ENCODE results near the gene MPDZ. TPM values are rescaled to one million over a fixed set of nuclear protein-coding genes. Genes with fewer than 3 reads are reported as not detected.

MPDZ gene
- total and polyA plus RNA-seq, 2 of the 13 experiments (the other 11 are each of a cell fraction or from before 2014, with no cell fraction given), result 12.4 to 14.7 TPM

- 0 out of 5 replicates have a peak, but pooled peaks cover 0 to 1% of the 10 kb centered on the region in 2 experiments for H3K36me3 ChIP-seq (replicated peaks in 1 of 2; ENCODE audit: control insufficient read depth in 1 of 2, insufficient read depth in 2 of 2, low read length in 2 of 2)
- TF ChIP-seq SMARCC2 (IDR thresholded peaks at IDR 0.05) (no peak), ZNF512B (CRISPR knock-in tag; IDR thresholded peaks at IDR 0.05; ENCODE audit: borderline replicate concordance) (no peak), ZNF337 (CRISPR knock-in tag; IDR thresholded peaks at IDR 0.05; ENCODE audit: borderline replicate concordance, low read depth) (no peak), LCORL (IDR thresholded peaks at IDR 0.05) (no peak), LCORL (CRISPR knock-in tag; IDR thresholded peaks at IDR 0.05) (no peak), ZNF235 (CRISPR knock-in tag; IDR thresholded peaks at IDR 0.05; ENCODE audit: borderline replicate concordance) (no peak), NAIF1 (CRISPR knock-in tag; IDR thresholded peaks at IDR 0.05; ENCODE audit: borderline replicate concordance) (no peak), ZNF883 (CRISPR knock-in tag; IDR thresholded peaks at IDR 0.05; ENCODE audit: not compliant biosample characterization) (no peak), ZBTB34 (CRISPR knock-in tag; IDR thresholded peaks at IDR 0.05) (no peak)
- TF ChIP-seq, protein P1, sequence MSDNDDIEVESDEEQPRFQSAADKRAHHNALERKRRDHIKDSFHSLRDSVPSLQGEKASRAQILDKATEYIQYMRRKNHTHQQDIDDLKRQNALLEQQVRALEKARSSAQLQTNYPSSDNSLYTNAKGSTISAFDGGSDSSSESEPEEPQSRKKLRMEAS (IDR thresholded peaks at IDR 0.05), result no peak
- TF ChIP-seq, protein P2, sequence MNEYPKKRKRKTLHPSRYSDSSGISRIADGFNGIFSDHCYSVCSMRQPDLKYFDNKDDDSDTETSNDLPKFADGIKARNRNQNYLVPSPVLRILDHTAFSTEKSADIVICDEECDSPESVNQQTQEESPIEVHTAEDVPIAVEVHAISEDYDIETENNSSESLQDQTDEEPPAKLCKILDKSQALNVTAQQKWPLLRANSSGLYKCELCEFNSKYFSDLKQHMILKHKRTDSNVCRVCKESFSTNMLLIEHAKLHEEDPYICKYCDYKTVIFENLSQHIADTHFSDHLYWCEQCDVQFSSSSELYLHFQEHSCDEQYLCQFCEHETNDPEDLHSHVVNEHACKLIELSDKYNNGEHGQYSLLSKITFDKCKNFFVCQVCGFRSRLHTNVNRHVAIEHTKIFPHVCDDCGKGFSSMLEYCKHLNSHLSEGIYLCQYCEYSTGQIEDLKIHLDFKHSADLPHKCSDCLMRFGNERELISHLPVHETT (CRISPR knock-in tag; conservative IDR thresholded peaks at IDR 0.05), result no peak
- intact Hi-C loops (cut with micrococcal nuclease; ENCODE audit: unreplicated experiment) (no loop called here), in situ Hi-C loops (cut with HindIII; ENCODE audit: extremely low pct_ligation_motif_present, low pct_unique_long_range_greater_than_20kb) (no loop called here)
- no TSS peak for BruUV-seq (replicated peaks)
- H4K20me1 ChIP-seq (ENCODE audit: insufficient read depth, low read length), result no peaks in the 10 kb centered on the region
- ChIA-PET POLR2A (no interaction called here), CTCF (ENCODE audit: low intra/inter-chr PET ratio, low total read pairs) (no interaction called here)
- H3K79me2 ChIP-seq (ENCODE audit: insufficient read depth, low read length), result no peaks in the 10 kb centered on the region
- no peaks in the 10 kb centered on the region for H3K27me3 ChIP-seq (ENCODE audit: control insufficient read depth in 1 of 2, insufficient read depth in 2 of 2, low read length in 2 of 2)
- ATAC-seq (no peak), DNase-seq (ENCODE audit: low spot score) (no peak), FAIRE-seq (no peak)
- H2AFZ ChIP-seq (ENCODE audit: low read length), result no peak overlapping the region
- no peaks in the 10 kb centered on the region for H3K9me3 ChIP-seq (ENCODE audit: low read length)
- no peaks in the 10 kb centered on the region for H3K4me1 ChIP-seq (ENCODE audit: insufficient read depth, low read length)
- no peak overlapping the region for H3K27ac ChIP-seq (ENCODE audit: extremely low read length, insufficient read depth, low read length)
- no peak overlapping the region for H3K4me3 ChIP-seq (replicated peaks in 1 of 3; ENCODE audit: insufficient read depth in 1 of 3, low read depth in 2 of 3, low read length in 3 of 3)
- H3K9ac ChIP-seq (ENCODE audit: insufficient read depth, low read depth, low read length), result no peak overlapping the region
- 95% methylated on average over 1 of the region's 1 CpG for WGBS (ENCODE audit: low lambda C conversion rate)
- H3K4me2 ChIP-seq (ENCODE audit: low read depth, low read length), result no peak overlapping the region
Observed at GRCh38 chr9:13228431-13228830, 51.1 kb downstream of the MPDZ start.
